Sigmoid colon (tissue), 7 donors: ENCODE data around the gene TMEM119. TPM values are rescaled to one million over a fixed set of nuclear protein-coding genes. Genes with fewer than 3 reads are reported as not detected.
"Not testable (repeated sequence)": the region's sequence is repeated elsewhere in the genome, so short reads cannot be mapped to it uniquely, and the experiment has no call there.

Source experiments
- DNase-seq: peaks from one replicate; pipeline ENCODE4 v3.0.0-alpha.2; 2019
- H3K27ac ChIP-seq, 4 donors: fragments of 200-600 bp; sonication (generic); one replicate each; pipeline ENCODE4 v1.5.1; 2016 to 2019; ENCODE audit warnings: mild to moderate bottlenecking in 1 of 4
- H3K27me3 ChIP-seq, 3 donors: fragments of 200-600 bp; sonication (generic); one replicate each; pipeline ENCODE4 v1.5.1; 2019; ENCODE audit warnings: mild to moderate bottlenecking in 1 of 3
- H3K36me3 ChIP-seq, 4 donors: fragments of 200-600 bp; sonication (generic); one replicate each; pipeline ENCODE4 v1.5.1; 2016 to 2019
- H3K4me1 ChIP-seq, 4 donors: fragments of 200-600 bp; sonication (generic); one replicate each; pipeline ENCODE4 v1.5.1; 2017 to 2019
- H3K4me3 ChIP-seq, 4 donors: fragments of 200-600 bp; sonication (generic); one replicate each; pipeline ENCODE4 v1.5.1; 2017 to 2019; ENCODE audit warnings: mild to moderate bottlenecking in 2 of 4, moderate library complexity in 1 of 4
- H3K9me3 ChIP-seq, 4 donors: fragments of 200-600 bp in 3 of 4; sonication (generic) in 3 of 4; one replicate each; pipeline versions ENCODE4 v1.5.1 to v1.6.1; 2013 to 2019
- CTCF ChIP-seq, 4 experiments: fragments of 450-650 bp in 3 of 4; fragments of 200-600 bp in 1 of 4; IDR thresholded peaks; one replicate each; pipeline ENCODE4 v1.5.1; 2016 to 2019; ENCODE audit warnings: antibody characterized with exemption in 4 of 4, mild to moderate bottlenecking in 3 of 4, moderate library complexity in 2 of 4
- EP300 ChIP-seq, 4 donors: sonication (generic); formaldehyde crosslinking; IDR thresholded peaks; one replicate each; pipeline ENCODE4 v1.6.1; 2017; ENCODE audit warnings: antibody characterized with exemption in 4 of 4
- POLR2A ChIP-seq, 2 donors: fragments of 450-650 bp; IDR thresholded peaks; one replicate each; pipeline ENCODE4 v1.6.1; 2016; ENCODE audit warnings: antibody characterized with exemption in 2 of 2, mild to moderate bottlenecking in 2 of 2, moderate library complexity in 2 of 2
- POLR2AphosphoS5 ChIP-seq, 4 donors: sonication (generic); formaldehyde crosslinking; IDR thresholded peaks; one replicate each; pipeline ENCODE4 v1.6.1; 2017; ENCODE audit warnings: antibody characterized with exemption in 4 of 4
- WGBS, 2 donors: extraction: QIAGEN DNeasy Blood & Tissue Kit; methylation state at CpG; one replicate each; pipeline ENCODE4 v1.1.7; 2013; 5-methylcytosine and 5-hydroxymethylcytosine counted together
- intact Hi-C: fragments of 100-400 bp; cut with DNase I; formaldehyde crosslinking; loops from one replicate; pipeline ENCODE4 v1.15.1; 2023
- polyA plus RNA-seq, 3 donors: library from polyadenylated mRNA; stranded (reverse); fragments of 200-250 nt; gene quantifications; one replicate each; pipeline ENCODE4 v1.2.3, GENCODE V29; 2013
- total RNA-seq, 4 donors: library from RNA; depleted of rRNA; stranded (reverse); fragments of >200 nt; gene quantifications; one replicate each; pipeline ENCODE4 v1.1.0, GENCODE V29; 2016
- donor health status: healthy with polysubstance abuse.
- donor health status: Bipolar disorder and iron deficiency.
- donor health status: healthy.

The TMEM119 gene
- total and polyA plus RNA-seq, 7 donors = 0.95 to 16.9 (median 6.3) TPM

DNA sequence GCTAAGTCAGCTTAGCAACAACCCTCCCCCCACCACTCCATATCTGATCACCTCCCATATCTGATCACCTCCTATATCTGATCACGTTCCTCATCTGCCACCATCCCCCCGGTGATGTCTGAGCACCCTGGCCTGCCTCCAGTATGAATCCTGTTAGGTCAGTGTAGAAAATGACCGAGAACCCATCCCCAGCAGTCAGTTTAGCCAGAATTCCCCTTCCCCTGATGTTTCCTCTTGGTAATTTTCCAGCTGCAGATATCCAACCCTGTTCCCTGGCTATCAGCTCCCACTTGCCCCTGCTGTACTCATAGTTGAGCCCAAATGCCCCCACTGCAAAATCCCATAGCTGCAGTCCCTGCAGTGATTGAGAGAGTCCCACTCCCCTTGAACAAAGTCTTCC, 23.3 kb upstream of the TMEM119 start:
- Histone ChIP-seq H3K9me3 (no peaks in the 10 kb centered on the region), H3K36me3 (no peaks in the 10 kb centered on the region), H3K27ac (no peak overlapping the region), H3K27me3 (no peaks in the 10 kb centered on the region), H3K4me1 (peaks cover 0 to 8% (median 7%) of the 10 kb centered on the region in 4 donors), H3K4me3 (no peak overlapping the region)
- 84 to 91% methylated on average over 3 of the region's 3 CpGs for WGBS, 2 donors
- intact Hi-C loops = no loop called here
- no peak for DNase-seq
- TF ChIP-seq POLR2AphosphoS5 (IDR thresholded peaks at IDR 0.05) (no peak), CTCF (IDR thresholded peaks at IDR 0.05) (no peak), POLR2A (IDR thresholded peaks at IDR 0.05) (no peak), EP300 (IDR thresholded peaks at IDR 0.05) (no peak)

DNA sequence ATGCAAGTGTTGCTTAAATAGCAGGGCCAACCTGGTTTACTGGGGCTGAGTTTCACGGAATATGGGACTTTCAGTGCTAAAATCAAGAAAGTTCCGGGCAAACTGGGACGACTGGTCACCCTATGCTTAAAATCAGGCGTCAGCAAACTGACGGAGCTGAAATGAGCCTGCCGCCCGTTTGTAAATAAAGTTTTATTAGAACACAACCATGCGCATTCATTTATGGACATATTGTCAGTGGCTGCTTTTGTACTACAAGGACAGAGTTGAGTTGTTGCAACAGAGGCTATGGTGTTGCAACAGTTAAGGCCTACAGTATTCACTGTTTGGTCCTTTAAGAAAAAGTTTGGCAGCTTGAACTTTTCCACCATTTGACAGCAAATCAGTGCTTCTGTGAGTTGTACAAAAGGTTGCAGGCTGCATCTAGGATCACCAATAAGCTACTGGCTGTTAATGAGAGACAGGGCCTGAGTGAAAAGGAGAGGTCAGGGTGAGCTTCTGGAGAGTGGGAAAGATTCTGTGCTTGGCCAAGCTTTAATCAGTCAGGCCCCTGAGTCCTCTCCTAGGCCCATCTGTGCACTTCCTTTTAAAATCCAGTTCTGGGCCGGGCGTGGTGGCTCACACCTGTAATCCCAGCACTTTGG, 22.5 kb upstream of the TMEM119 start:
- 95% methylated on average over 10 of the region's 10 CpGs for WGBS, 2 donors
- H3K27ac ChIP-seq = no peak overlapping the region

GRCh38 chr12:108619369-108620160, 21.7 kb upstream of the TMEM119 start:
- H3K9me3 ChIP-seq = no peaks in the 10 kb centered on the region

More for the DNA sequence above, 22.5 kb upstream of the TMEM119 start:
- no peak for DNase-seq
- intact Hi-C loops = no loop called here
- Histone ChIP-seq H3K9me3 (no peaks in the 10 kb centered on the region), H3K36me3 (no peaks in the 10 kb centered on the region), H3K4me1 (peaks cover 0 to 8% (median 7%) of the 10 kb centered on the region in 4 donors), H3K4me3 (no peak overlapping the region), H3K27me3 (no peaks in the 10 kb centered on the region)
- TF ChIP-seq POLR2AphosphoS5 (IDR thresholded peaks at IDR 0.05) = no peak
- TF ChIP-seq POLR2A (IDR thresholded peaks at IDR 0.05) = no peak
- no peak for TF ChIP-seq CTCF (IDR thresholded peaks at IDR 0.05)
- no peak for TF ChIP-seq EP300 (IDR thresholded peaks at IDR 0.05)

GRCh38 chr12:108618953-108619274, 21.0 kb upstream of the TMEM119 start:
- not testable (repeated sequence) for H3K4me3 ChIP-seq, H3K36me3 ChIP-seq, H3K4me1 ChIP-seq, H3K27ac ChIP-seq, DNase-seq, H3K9me3 ChIP-seq, H3K27me3 ChIP-seq
- WGBS, 2 donors = 85 to 91% methylated on average over 4 of the region's 4 CpGs
- intact Hi-C loops = loop anchor here (1.0 to 5.0 kb wide), 2 partner anchors 56 to 333 kb away; no protein-coding TSS in a partner anchor

More at GRCh38 chr12:108619369-108620160, 21.7 kb upstream of the TMEM119 start:
- H3K4me1 ChIP-seq = peaks cover 0 to 8% (median 7%) of the 10 kb centered on the region in 4 donors
- no peak overlapping the region for H3K4me3 ChIP-seq
- TF ChIP-seq POLR2A (IDR thresholded peaks at IDR 0.05) (no peak), CTCF (IDR thresholded peaks at IDR 0.05) (no peak)
- DNase-seq = no peak
- intact Hi-C loops = loop anchor here (5.0 kb wide), 1 partner anchor 333 kb away; no protein-coding TSS in a partner anchor
- H3K36me3 ChIP-seq = no peaks in the 10 kb centered on the region
- no peaks in the 10 kb centered on the region for H3K27me3 ChIP-seq
- 71 to 82% methylated on average over 14 of the region's 14 CpGs for WGBS, 2 donors
- H3K27ac ChIP-seq = no peak overlapping the region

DNA sequence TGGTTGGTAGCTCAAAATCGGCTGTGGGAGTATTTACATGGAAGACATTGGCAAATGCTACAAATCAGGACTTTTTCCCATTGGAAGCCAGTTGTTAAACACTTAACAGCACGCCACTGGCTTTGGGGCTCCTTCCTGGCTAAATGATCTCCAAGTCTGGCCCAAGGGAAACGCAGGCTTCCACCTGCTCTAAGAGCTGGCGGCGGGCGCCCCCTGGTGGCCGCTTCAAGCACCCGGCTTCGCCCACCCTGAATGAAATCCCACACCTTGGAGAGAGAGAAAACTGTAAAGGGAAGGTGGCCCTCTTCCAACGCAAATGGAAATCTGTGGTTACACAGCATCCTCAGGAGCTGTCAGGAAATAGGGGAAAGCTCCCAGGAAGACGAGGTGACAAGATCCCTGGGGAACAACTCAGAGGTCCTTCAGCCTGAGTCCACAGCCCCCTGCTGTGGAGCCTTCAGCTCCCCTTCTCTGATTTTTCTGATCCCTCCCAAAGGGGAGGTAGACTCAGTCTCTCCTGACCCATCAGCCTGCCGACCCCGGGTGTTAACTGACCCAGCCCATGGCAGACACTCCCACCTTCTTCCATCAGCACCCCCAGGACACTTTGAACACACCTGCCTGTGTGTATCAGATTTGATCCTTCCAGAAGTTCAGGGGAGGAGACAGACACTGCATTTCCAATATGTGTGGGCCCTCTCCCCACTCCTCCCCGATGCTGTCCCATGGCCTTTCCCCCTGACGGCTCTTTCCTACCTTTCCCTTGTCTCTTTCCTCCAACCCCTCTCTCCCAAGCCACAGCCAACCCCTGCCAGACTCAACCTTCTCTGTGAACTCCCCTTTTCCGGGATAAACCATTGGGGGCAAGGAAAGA, 20.4 kb upstream of the TMEM119 start:
- 9 to 17% methylated on average over 16 of the region's 16 CpGs for WGBS, 2 donors
- H3K27me3 ChIP-seq = no peaks in the 10 kb centered on the region
- no peaks in the 10 kb centered on the region for H3K9me3 ChIP-seq
- H3K4me1 ChIP-seq = peaks cover 0 to 12% (median 8%) of the 10 kb centered on the region in 4 donors
- H3K4me3 ChIP-seq = no peak overlapping the region
- DNase-seq = peak; percentile 90
- no peak overlapping the region for H3K27ac ChIP-seq
- TF ChIP-seq POLR2AphosphoS5 (IDR thresholded peaks at IDR 0.05) = no peak
- TF ChIP-seq CTCF (IDR thresholded peaks at IDR 0.05) = peak; percentile 85 to 96 (median 90)
- intact Hi-C loops = loop anchor here (1.0 to 5.0 kb wide), 2 partner anchors 55 to 334 kb away; no protein-coding TSS in a partner anchor
- H3K36me3 ChIP-seq = no peaks in the 10 kb centered on the region
